ENCODE results near the gene MS4A4A.

GRCh38 chr11:60242740-60243239 is 37.7 kb upstream of the MS4A4A start, which contains the start of gene MS4A4E:
- TF ChIP-seq EZH2 (IDR thresholded peaks at IDR 0.05; ENCODE audit: borderline replicate concordance, low read depth, low read length, severe bottlenecking) (no peak), CTCF (IDR thresholded peaks at IDR 0.05; ENCODE audit: borderline replicate concordance, extremely low read depth, low read length, poor library complexity, severe bottlenecking) (no peak)
